ENCODE results near the gene SRGAP3.

The SRGAP3 gene

GRCh38 chr3:9019259-9019961 is 230.0 kb downstream of the SRGAP3 start:
- no peak for DNase-seq (ENCODE audit: low read depth)
- no peak overlapping the region for H3K4me3 ChIP-seq (ENCODE audit: low read depth, low read length)

GRCh38 chr3:9015250-9015649 is 234.2 kb downstream of the SRGAP3 start:
- no peak for DNase-seq (ENCODE audit: low read depth)
- no peak overlapping the region for H3K4me3 ChIP-seq (ENCODE audit: low read depth, low read length)

DNA sequence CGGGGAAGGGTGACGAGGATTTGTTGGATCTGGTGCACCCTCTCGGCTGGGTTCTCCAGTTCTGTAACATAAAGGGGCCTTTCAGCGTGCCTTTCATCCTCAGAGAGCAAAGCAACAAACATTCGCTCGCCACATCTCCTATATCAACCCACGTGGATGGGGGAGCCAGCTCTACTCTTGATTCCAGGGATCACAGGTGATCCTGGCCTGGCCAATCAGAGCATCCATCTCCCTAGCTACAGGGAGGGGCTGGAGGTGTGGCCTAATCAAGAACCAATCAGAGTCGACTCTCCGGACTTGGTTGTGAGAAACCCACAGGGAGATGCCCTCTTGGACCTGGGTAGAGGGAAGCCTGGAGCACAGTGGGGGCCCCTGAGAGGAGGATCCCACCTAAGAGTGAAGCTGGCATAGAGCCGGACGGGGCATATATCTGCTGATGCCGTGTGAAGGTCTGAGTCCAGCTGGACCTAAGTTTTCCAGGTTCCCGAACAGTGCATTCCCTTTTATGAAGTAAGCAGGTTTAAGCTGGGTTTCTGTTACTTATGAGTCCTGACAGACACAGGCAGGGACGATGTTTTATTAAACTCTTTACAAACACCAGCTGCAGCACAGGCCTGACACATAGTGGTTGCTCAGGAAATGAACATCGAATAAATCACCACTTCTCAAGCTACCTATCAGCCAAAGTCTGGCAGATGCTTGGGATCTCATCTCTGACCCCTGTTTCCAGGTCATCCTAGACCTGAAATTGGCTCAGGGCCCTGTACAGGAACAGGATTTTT is 235.5 kb downstream of the SRGAP3 start:
- no peak for DNase-seq (ENCODE audit: low read depth)
- no peak overlapping the region for H3K4me3 ChIP-seq (ENCODE audit: low read depth, low read length)

GRCh38 chr3:9012521-9012920 is 236.9 kb downstream of the SRGAP3 start:
- no peak for DNase-seq (ENCODE audit: low read depth)
- no peak overlapping the region for H3K4me3 ChIP-seq (ENCODE audit: low read depth, low read length)

- no peak for DNase-seq (ENCODE audit: low read depth)
- no peak overlapping the region for H3K4me3 ChIP-seq (ENCODE audit: low read depth, low read length)
Measured at GRCh38 chr3:9009976-9010545, 239.4 kb downstream of the SRGAP3 start.

- no peak overlapping the region for H3K4me3 ChIP-seq (ENCODE audit: low read depth, low read length)
- DNase-seq (ENCODE audit: low read depth) = no peak
Measured at GRCh38 chr3:9008550-9009255, 240.7 kb downstream of the SRGAP3 start.

DNA sequence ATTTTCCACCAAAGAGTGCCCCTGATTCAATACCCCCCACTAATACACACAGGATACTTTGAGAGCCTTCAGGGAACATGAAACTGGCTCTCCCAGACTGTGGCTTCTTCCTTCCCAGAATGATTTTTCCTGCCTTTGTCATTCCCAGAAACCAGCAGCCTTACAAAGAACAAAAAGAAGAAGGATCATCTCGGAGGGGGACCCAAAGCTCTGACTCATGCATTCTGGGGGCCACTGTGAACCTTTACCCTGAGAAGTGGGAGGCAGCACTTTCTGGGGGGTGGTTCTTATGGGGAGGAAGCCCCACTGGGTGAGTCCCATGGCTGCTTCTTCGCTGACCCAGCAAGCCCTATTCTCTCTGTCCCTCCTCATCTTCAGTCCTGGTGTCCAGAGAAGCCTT is 241.5 kb downstream of the SRGAP3 start:
- H3K4me3 ChIP-seq (ENCODE audit: low read depth, low read length) = no peak overlapping the region
- DNase-seq (ENCODE audit: low read depth) = no peak

DNA sequence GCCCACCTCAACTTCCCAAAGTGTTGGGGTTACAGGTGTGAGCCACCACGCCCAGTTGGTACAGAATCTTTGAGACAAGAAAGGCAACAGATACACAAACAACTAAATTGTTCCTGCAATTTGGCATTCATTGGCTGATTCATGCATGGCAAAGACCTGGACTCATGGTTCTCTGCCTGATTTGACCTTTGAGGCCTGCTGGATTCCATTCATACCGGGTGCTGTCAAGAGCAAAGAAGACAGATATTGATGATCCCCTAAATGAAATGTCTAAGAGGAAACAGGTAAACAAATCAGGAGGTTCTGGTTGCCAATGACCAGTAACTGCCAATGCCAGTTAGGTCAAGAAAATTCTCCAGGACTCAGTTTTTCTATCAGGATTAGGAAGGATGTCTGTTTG is 242.2 kb downstream of the SRGAP3 start:
- no peak overlapping the region for H3K4me3 ChIP-seq (ENCODE audit: low read depth, low read length)
- no peak for DNase-seq (ENCODE audit: low read depth)

DNA sequence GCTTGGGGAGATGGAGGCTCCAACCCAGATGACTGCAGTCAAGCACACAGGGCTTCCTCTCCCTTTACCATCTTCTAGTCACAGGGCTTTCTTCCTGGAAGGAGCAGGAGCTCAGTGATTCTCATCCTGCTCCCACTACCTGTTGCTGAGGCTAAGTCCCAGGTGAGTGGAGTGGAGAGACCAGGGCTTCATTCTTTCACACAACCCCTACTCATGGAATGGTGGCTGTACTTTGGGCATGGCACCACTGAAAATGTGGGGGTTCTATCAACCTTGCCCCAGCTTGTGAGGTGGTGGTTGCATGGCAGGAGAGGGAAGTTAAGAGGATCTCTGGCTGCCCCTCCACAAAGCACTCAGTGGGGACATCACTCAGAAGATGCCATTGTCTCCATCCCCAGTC is 249.4 kb downstream of the SRGAP3 start:
- DNase-seq (ENCODE audit: low read depth) = no peak
- H3K4me3 ChIP-seq (ENCODE audit: low read depth, low read length) = no peak overlapping the region

DNA sequence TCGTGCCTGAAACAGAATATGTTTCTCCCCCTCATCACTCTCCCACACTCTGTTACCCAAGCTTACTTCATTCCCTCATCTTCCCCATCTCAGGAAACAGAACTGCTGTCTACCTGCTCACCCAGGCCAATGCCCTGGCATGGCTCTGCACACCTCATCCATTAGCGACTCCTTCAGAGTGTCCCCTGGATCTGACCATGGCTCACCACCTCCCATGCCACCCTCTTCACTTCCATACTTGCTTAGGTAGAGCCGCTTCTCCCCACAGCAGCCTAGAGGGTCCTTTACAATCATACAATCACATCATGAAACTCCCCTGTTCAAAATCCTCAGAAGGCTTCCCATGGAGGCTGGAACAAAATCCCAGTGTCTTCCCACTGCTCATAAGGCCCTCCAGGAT is 252.3 kb downstream of the SRGAP3 start:
- no peak for DNase-seq (ENCODE audit: low read depth)
- H3K4me3 ChIP-seq (ENCODE audit: low read depth, low read length) = no peak overlapping the region

DNA sequence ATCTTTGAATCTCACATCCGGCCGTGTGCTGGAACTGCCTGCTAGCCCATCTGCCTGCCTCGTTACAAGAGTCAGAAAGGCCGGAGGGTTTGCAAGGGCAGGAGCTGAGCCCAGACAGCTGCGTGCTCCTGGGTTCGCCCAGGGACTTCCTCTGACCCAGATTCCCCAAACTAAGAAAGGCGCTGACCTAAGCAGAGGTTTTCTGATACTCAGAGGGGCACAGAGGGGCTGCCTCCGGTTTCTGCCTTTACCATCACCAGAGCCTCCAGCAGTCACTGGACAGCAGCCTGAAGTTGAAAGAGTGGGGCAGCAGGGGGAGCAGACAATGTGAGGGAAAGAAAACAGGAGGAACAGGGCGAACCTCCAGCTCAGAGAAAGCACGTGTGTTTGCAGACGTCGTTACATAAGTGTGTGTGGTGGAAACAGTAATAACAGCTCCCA is 252.7 kb downstream of the SRGAP3 start:
- DNase-seq (ENCODE audit: low read depth) = no peak
- no peak overlapping the region for H3K4me3 ChIP-seq (ENCODE audit: low read depth, low read length)

- H3K4me3 ChIP-seq (ENCODE audit: low read depth, low read length) = no peak overlapping the region
- no peak for DNase-seq (ENCODE audit: low read depth)
Measured at GRCh38 chr3:8996216-8996615, 253.2 kb downstream of the SRGAP3 start.

DNA sequence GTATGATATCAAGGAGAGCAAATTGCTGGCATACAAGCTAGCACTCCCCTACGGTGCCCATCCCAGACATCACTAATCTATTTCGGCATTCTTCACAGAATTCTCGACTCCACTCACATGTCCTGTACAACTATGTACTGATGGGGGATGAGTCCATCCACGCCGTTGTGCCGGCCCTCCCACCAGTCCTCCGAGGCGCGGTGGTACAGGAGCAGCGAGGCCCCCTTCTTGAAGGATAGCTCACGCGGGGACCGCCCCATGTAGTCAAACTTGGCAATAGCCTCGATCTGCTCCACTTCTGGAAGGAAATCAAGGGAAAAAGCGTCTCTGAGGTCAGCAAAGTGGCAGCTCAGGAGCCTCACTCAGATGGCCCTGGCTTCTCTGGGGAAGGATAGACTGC is 255.2 kb downstream of the SRGAP3 start:
- no peak for DNase-seq (ENCODE audit: low read depth)
- no peak overlapping the region for H3K4me3 ChIP-seq (ENCODE audit: low read depth, low read length)

DNA sequence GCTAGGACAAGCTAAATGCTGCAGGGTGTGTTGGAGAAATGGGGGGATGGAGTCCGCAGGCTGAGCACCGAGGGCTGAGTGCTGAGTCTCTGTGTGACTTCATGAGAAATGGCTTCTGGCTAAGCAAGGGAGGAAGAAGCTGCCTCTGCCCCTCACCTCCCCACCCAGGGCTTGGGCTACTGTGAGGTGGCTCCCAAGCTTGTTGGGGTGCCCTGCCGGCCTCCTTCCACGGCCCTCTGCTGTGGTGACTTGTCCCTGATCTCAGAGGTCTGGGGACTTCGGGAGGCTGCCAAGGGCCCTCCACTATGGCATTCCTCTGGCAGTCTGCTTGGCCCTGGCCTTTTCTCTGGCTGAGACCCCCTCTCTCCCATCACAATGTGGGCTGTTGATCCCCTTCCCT is 256.1 kb downstream of the SRGAP3 start:
- no peak for DNase-seq (ENCODE audit: low read depth)

DNA sequence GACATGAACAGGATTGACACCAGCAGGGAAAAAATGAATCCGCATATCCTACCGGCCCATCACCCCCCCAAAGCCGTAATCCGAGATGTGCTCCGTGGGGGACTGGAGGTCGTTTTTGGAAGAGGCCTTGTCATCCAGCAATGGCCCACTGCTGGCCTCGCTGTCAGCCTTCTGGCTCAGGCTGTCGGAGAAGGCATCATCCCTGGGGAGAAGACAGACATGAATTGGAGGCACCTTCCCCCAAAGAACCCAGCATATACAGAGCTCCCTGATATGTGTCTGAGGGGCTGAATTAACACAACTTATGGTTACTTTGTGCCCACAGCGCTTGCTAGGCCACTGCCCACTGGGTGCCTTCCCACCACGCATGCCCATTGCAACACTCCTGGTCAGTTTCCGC is 256.6 kb downstream of the SRGAP3 start:
- H3K4me3 ChIP-seq (ENCODE audit: low read depth, low read length) = no peak overlapping the region
- no peak for DNase-seq (ENCODE audit: low read depth)

More for the DNA sequence above, 256.1 kb downstream of the SRGAP3 start:
- no peak overlapping the region for H3K4me3 ChIP-seq (ENCODE audit: low read depth, low read length)

GRCh38 chr3:8992199-8992598 is 257.2 kb downstream of the SRGAP3 start:
- no peak overlapping the region for H3K4me3 ChIP-seq (ENCODE audit: low read depth, low read length)
- DNase-seq (ENCODE audit: low read depth) = no peak

DNA sequence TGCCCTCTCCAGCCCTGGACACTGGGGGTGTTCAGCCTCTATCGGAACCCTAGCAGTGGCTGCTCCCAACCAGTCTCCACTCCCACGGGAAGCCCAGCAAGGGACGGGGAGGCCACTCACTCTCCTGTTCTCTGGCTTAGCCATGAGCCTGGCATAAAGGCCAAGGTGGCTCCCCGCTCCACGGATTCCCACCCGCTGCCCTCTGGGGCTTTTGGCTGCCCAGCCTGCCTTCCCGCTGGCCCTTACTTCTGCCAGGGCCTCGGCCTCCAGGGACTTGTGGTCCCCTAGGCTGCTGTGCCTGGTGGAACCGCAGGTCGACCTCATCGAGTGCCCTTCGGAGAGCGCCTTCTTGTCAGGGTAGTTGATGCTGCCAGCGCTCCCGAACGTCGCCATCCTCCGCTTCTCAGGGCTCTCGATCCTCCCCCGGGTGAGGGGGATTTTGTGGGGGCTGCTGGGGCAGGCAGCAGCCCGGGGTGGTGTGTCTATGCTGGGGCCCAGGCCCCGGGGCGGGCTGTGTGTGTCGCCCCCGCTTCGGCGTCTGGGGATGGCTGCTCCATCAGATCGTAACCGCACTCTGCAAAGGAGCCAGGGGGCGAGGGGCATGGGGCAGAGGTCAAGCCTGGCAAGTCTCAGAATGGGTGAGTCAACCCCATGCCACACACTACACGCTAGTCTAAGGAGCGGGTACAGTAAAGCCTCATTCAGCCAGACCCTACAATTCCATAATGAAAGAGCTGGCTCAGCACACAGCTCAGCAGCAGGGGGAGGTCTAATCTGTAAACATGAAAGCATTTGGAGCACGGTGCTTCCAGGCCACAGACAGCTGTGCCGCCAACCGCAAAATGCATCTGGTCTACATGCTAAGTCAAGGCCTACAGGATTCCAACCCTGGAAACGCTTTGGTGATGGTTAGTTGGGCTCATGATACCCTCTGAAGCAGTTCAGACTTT is 258.9 kb downstream of the SRGAP3 start:
- no peak overlapping the region for H3K4me3 ChIP-seq (ENCODE audit: low read depth, low read length)
- peak; percentile 64 for DNase-seq (ENCODE audit: low read depth)

DNA sequence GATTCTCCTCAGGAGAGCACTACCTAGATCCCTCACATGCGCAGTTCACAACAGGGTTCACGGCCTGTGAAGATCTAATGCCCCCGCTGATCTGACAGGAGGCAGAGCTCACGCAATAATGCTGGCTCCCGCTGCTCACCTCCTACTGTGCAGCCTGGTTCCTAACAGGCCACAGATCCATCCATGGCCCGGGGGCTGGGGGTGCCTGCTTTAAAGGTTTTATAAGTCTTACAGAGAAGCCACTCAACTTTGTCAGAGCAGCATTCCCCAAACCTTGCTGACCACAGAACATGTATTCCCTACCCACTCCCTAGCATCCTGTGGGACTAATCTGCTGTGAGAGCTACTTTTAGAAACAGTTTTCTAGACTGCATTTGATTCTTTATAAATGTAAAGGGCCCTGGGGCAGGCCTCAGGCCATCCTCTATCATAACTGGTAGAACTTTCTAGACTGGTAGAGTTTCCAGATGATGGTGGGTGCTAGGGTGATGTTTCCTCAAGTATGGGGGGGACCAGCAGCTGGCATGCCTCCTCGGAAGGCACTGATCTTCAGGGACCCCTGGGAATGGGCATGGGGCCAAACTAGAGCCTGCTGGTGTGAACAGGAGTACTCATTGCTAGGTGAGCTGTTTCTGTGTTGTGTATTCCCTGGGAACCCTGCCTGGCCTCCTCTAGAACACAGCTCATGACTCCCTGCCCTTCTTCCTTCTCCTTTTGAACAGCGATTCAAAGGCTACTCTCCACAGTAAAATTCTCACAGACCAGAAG is 260.5 kb downstream of the SRGAP3 start:
- no peak for DNase-seq (ENCODE audit: low read depth)
- H3K4me3 ChIP-seq (ENCODE audit: low read depth, low read length) = no peak overlapping the region

DNA sequence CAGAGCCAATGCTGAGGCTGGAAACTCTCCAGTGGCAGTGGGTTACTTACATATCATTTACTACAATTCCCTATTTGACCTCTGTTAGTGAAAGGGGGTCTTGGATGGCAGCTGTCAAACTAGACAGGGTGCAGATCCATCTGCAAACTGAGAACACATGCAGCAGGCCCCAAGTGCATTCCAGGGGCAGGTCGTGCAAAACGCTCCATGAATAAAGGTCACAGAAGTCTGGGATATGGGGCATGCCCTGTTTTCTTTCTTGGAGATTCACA is 261.1 kb downstream of the SRGAP3 start:
- no peak for DNase-seq (ENCODE audit: low read depth)
- H3K4me3 ChIP-seq (ENCODE audit: low read depth, low read length) = no peak overlapping the region
